ENCODE data around the gene ZNRF3. TPM values are rescaled to one million over a fixed set of nuclear protein-coding genes. Genes with fewer than 3 reads are reported as not detected.
"Not testable (repeated sequence)": the region's sequence is repeated elsewhere in the genome, so short reads cannot be mapped to it uniquely, and the experiment has no call there.

The ZNRF3 gene
- 1 to 10 TPM in 1 of 2 donors, under 1 TPM in 1; 0.66 to 1.7 TPM for total RNA-seq

DNA sequence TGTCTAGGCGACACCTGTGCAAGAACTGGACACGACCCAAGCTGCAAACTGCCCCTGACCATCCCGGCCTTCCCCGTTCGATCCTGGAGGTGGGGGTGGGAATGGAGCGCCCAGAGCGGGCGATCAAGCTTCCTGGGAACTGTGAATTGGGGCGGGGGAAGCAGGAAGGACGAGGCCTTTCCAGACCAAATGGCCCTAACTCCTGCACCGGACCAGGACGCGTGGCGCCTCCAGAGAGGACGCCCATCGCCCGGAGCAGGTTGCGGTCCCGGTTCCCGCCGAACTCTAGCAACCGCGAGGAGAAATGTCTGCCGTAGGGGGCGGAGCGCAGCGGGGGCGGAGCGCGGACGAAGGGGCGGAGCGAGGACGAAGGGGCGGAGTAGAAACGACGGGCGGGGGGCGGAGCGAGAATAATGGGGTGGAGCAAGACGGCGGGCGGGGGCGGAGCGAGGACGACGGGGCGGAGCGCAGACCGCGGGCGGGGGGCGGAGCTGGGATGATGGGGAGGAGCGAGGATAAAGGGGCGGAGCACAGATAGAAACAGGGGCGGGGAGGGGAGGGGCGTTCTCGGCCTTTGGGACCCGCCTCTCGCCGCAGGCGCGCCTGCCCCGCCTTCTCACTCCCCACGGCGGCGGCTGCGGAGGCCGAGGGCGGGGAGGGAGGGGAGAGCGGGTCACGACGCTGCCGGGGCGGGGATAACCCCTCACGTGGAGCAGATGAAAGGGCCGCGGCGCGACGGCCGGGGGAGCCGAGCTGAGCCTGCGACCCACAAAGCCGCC is at the start of gene ZNRF3:
TSS of gene ZNRF3 (plus strand) at position 695 of the 779 bp plus-strand sequence. CDS start 195 bp downstream, outside the sequence.
- ATAC-seq = peak; percentile 79 to 90

DNA sequence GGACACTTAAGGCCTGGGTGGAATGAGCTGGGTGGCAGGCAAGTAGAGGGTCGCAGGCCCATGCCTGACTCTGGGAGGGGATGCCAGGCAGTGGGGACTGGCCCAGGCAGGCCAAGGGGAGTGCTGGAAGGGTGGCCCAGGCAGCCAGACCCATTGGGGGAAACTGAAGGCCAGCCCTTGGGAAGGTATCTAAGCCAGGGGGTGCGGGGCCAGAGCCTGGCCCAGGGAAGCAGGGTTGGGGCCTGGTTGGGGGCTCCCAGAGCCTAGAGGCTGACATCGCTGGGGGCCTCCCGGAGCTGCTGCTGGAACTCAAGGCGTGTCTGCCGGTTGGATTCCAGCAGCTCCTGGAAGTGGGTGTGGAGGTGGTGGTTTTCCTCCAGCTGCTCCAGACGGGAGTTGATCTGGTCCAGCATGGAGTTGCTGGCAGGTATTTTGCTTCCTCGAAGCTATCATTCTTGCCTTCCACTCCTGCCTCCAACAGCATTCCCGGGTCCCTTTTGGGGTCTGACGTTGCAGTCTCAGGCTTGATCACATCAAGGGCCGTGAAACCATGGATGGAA is 47.7 kb upstream of the ZNRF3 start:
- ATAC-seq (no peak), DNase-seq (ENCODE audit: low spot score in 2 of 2) (no peak)
- Mint-ChIP-seq H3K36me3 (no peaks in the 10 kb centered on the region), H3K9me3 (no peaks in the 10 kb centered on the region), H3K27ac (peak overlapping the region in 1 of 2 donors; percentile 29)

More for the DNA sequence above, at the start of gene ZNRF3:
- H3K36me3 Mint-ChIP-seq = peaks cover 6 to 8% of the 10 kb centered on the region in 2 donors
- no peaks in the 10 kb centered on the region for H3K9me3 Mint-ChIP-seq
- peak within 1 kb of the TSS in 1 of 2 donors; percentile 72 for H3K27ac Mint-ChIP-seq
- DNase-seq (ENCODE audit: low spot score in 2 of 2) = peak; percentile 66 to 87

GRCh38 chr22:28837640-28838039 is 45.7 kb upstream of the ZNRF3 start:
- H3K36me3 Mint-ChIP-seq = no peaks in the 10 kb centered on the region

GRCh38 chr22:28838971-28839370 is 44.4 kb upstream of the ZNRF3 start:
- DNase-seq (ENCODE audit: low spot score in 2 of 2) (no peak), ATAC-seq (no peak)
- Mint-ChIP-seq H3K36me3 (no peaks in the 10 kb centered on the region), H3K9me3 (no peaks in the 10 kb centered on the region), H3K27ac (no peak overlapping the region)

More at GRCh38 chr22:28837640-28838039, 45.7 kb upstream of the ZNRF3 start:
- no peaks in the 10 kb centered on the region for H3K9me3 Mint-ChIP-seq
- no peak for ATAC-seq
- no peak for DNase-seq (ENCODE audit: low spot score in 2 of 2)
- no peak overlapping the region for H3K27ac Mint-ChIP-seq

- ATAC-seq (no peak), DNase-seq (ENCODE audit: low spot score in 2 of 2) (no peak)
- Mint-ChIP-seq H3K27ac (no peak overlapping the region), H3K9me3 (no peaks in the 10 kb centered on the region), H3K36me3 (no peaks in the 10 kb centered on the region)
Measured at GRCh38 chr22:28841111-28841510, 42.3 kb upstream of the ZNRF3 start.

DNA sequence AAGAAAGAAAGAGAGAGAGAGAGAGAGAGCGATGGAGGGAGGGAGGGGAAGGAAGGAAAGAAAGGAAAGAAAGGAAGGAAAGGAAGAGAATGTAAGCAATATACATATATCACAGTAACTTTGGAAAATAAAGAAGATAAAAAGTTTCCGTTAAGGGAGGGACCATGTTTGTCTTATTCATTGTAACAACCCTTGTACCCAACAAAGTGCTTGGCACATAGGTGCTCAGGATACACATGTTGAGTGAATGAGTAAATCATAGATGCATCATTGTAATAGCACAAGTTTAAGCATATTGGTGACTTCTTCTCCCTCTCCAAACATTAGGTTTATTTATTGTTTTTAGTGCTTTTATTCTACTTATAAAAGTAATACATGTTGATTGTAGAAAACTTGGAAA is 39.7 kb upstream of the ZNRF3 start:
- H3K9me3 Mint-ChIP-seq = peaks cover 4 to 9% of the 10 kb centered on the region in 2 donors
- DNase-seq (ENCODE audit: low spot score in 2 of 2) (no peak), ATAC-seq (no peak)
- H3K36me3 Mint-ChIP-seq = peaks cover 4 to 5% of the 10 kb centered on the region in 2 donors
- H3K27ac Mint-ChIP-seq = no peak overlapping the region

- not testable (repeated sequence) for ATAC-seq; H3K36me3 Mint-ChIP-seq; H3K27ac Mint-ChIP-seq; DNase-seq (ENCODE audit: low spot score in 2 of 2); H3K9me3 Mint-ChIP-seq
Measured at GRCh38 chr22:28844277-28844676, 39.1 kb upstream of the ZNRF3 start.

GRCh38 chr22:28846994-28847393 is 36.4 kb upstream of the ZNRF3 start:
- no peak for ATAC-seq
- no peak overlapping the region for H3K27ac Mint-ChIP-seq
- DNase-seq (ENCODE audit: low spot score in 2 of 2) = no peak
- peaks cover 4 to 5% of the 10 kb centered on the region in 2 donors for H3K36me3 Mint-ChIP-seq
- peaks cover 4 to 9% of the 10 kb centered on the region in 2 donors for H3K9me3 Mint-ChIP-seq

GRCh38 chr22:28855355-28856094 is 27.8 kb upstream of the ZNRF3 start:
- Mint-ChIP-seq H3K27ac (peak overlapping the region in 1 of 2 donors; percentile 37), H3K36me3 (no peaks in the 10 kb centered on the region), H3K9me3 (no peaks in the 10 kb centered on the region)
- peak in 1 of 2 donors; percentile 37 for ATAC-seq
- peak in 1 of 2 donors; percentile 63 for DNase-seq (ENCODE audit: low spot score in 2 of 2)

DNA sequence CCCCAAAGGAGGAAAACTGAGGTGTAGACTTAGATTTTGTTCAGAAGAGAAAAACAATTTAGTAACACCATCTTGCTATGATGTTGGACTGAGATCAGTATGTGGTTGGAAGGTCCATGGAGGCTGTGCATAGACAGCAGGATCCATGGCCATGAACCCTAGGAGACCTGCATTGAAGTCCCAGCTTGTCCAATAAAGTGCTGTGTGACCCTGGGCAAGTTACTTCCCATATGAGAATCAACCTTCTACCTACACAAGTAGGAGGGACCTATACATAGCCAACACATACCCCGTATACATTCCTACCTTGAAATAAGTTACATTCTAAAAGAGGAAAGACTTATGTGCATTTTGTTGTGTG is 27.3 kb upstream of the ZNRF3 start:
- Mint-ChIP-seq H3K27ac (peak overlapping the region in 1 of 2 donors; percentile 37), H3K36me3 (no peaks in the 10 kb centered on the region), H3K9me3 (no peaks in the 10 kb centered on the region)
- DNase-seq (ENCODE audit: low spot score in 2 of 2) = no peak
- ATAC-seq = peak in 1 of 2 donors; percentile 9

- H3K27ac Mint-ChIP-seq = no peak overlapping the region
Measured at GRCh38 chr22:28857288-28857687, 26.1 kb upstream of the ZNRF3 start.

DNA sequence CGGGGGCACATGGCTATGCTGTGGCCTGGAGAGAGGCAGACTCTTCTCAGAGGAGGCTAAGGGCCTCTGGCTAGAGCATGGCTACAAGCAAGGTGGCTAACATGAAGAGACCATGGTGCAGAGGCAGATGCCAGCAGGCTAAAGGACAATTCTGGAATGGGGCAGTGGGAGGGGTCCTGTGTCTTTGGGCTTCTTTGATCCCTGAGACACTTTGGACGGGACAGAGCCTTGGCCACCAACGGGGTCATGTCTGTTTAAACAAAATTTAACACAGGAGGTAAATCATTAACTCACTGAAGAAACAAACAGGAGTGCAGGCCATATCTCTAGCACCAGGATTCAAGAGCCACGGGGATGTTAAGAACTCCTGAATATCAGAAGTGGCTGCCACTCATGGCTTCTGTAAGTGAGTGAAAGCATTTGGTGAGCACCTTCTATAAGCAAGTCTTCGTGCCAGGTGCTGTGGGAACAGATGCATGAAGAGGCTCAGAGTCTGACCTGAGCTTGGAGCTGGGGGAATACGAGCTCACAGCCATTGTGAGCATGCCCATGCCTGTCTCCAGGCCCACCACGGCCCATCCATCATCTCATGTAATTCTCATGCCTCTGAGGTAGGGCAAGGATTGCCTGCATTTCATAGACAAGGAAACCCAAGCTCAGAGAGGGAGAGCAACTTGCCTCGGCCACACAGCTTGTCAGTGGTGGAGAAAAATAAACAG is 18.3 kb upstream of the ZNRF3 start:
- no peak for ATAC-seq
- H3K27ac Mint-ChIP-seq = no peak overlapping the region

More at GRCh38 chr22:28857288-28857687, 26.1 kb upstream of the ZNRF3 start:
- Mint-ChIP-seq H3K9me3 (no peaks in the 10 kb centered on the region), H3K36me3 (no peaks in the 10 kb centered on the region)
- DNase-seq (ENCODE audit: low spot score in 2 of 2) = no peak
- ATAC-seq = no peak

DNA sequence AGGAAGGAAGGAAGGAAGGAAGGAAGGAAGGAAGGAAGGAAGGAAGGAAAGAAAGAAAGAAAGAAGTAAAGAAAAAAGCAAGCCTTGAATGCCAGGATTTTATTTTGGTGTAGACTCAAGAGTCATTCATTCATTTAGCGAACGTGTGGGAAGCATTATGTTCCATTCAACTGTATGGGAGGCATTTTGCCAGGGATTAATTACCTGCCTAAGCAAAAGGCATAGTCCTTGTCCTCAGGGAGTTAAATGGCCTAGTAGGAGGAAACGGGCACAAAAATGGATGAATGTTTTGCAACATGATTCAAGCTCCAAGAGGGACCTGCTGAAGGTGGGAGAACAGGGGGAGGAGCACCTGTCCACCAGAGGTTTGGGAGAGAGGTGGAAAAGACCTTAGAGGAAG is 16.2 kb upstream of the ZNRF3 start:
- no peak for ATAC-seq
- DNase-seq (ENCODE audit: low spot score in 2 of 2) = no peak
- H3K36me3 Mint-ChIP-seq = no peaks in the 10 kb centered on the region
- H3K9me3 Mint-ChIP-seq = no peaks in the 10 kb centered on the region
- no peak overlapping the region for H3K27ac Mint-ChIP-seq

More for the DNA sequence above, 18.3 kb upstream of the ZNRF3 start:
- H3K36me3 Mint-ChIP-seq = no peaks in the 10 kb centered on the region
- DNase-seq (ENCODE audit: low spot score in 2 of 2) = no peak
- H3K9me3 Mint-ChIP-seq = no peaks in the 10 kb centered on the region

- not testable (repeated sequence) for H3K27ac Mint-ChIP-seq; H3K36me3 Mint-ChIP-seq; DNase-seq (ENCODE audit: low spot score in 2 of 2); H3K9me3 Mint-ChIP-seq
- ATAC-seq = peak; percentile 58 to 60
Measured at GRCh38 chr22:28868389-28868788, 15.0 kb upstream of the ZNRF3 start.

- H3K27ac Mint-ChIP-seq = no peak overlapping the region
- no peaks in the 10 kb centered on the region for H3K36me3 Mint-ChIP-seq
- no peak for ATAC-seq
- H3K9me3 Mint-ChIP-seq = no peaks in the 10 kb centered on the region
- no peak for DNase-seq (ENCODE audit: low spot score in 2 of 2)
Measured at GRCh38 chr22:28869736-28870135, 13.6 kb upstream of the ZNRF3 start.

- H3K9me3 Mint-ChIP-seq = no peaks in the 10 kb centered on the region
- H3K27ac Mint-ChIP-seq = no peak overlapping the region
- H3K36me3 Mint-ChIP-seq = no peaks in the 10 kb centered on the region
- peak in 1 of 2 donors; percentile 73 for ATAC-seq
- DNase-seq (ENCODE audit: low spot score in 2 of 2) = no peak
Measured at GRCh38 chr22:28873183-28873963, 10.0 kb upstream of the ZNRF3 start.

All from activated naive CD4-positive, alpha-beta T cell treated with anti-CD3 and anti-CD28 coated beads, Interleukin-2, amount 50 U/mL, for 72 hours (primary cell).